ENCODE measurements around the gene TBC1D8.
"Not testable (repeated sequence)": the region's sequence is repeated elsewhere in the genome, so short reads cannot be mapped to it uniquely, and the experiment has no call there.

Gene TBC1D8

GRCh38 chr2:101151146-101151858 is at the start of gene TBC1D8:
Gene TBC1D8, minus strand, starts transcription at chr2:101151382. Its CDS starts 129 bp downstream, at chr2:101151253.
- no peak for FAIRE-seq

- no peak for FAIRE-seq
These were observed 49.5 kb upstream of the TBC1D8 start for GRCh38 chr2:101200676-101201075.

GRCh38 chr2:101199251-101199791 is 48.1 kb upstream of the TBC1D8 start:
- FAIRE-seq: no peak

- FAIRE-seq: no peak
These were observed 46.6 kb upstream of the TBC1D8 start for GRCh38 chr2:101197814-101198213.

- FAIRE-seq: no peak
These were observed 46.1 kb upstream of the TBC1D8 start for GRCh38 chr2:101197215-101197745.

- FAIRE-seq: no peak
These were observed 44.9 kb upstream of the TBC1D8 start for GRCh38 chr2:101195871-101196661.

GRCh38 chr2:101193033-101193626 is 41.9 kb upstream of the TBC1D8 start:
- no peak for FAIRE-seq

- no peak for FAIRE-seq
These were observed 39.8 kb upstream of the TBC1D8 start for GRCh38 chr2:101190747-101191516.

- FAIRE-seq: no peak
These were observed 37.7 kb upstream of the TBC1D8 start for GRCh38 chr2:101188683-101189405.

GRCh38 chr2:101187131-101187530 is 35.9 kb upstream of the TBC1D8 start:
- no peak for FAIRE-seq

GRCh38 chr2:101185656-101186055 is 34.5 kb upstream of the TBC1D8 start:
- FAIRE-seq: no peak

GRCh38 chr2:101185085-101185484 is 33.9 kb upstream of the TBC1D8 start:
- peak; percentile 5 for FAIRE-seq

- no peak for FAIRE-seq
These were observed 28.8 kb upstream of the TBC1D8 start for GRCh38 chr2:101179982-101180381.

GRCh38 chr2:101176803-101177202 is 25.6 kb upstream of the TBC1D8 start:
- FAIRE-seq: no peak

GRCh38 chr2:101175991-101176390 is 24.8 kb upstream of the TBC1D8 start:
- no peak for FAIRE-seq

GRCh38 chr2:101173707-101174295 is 22.6 kb upstream of the TBC1D8 start:
- FAIRE-seq: no peak

- not testable (repeated sequence) for FAIRE-seq
These were observed 18.6 kb upstream of the TBC1D8 start for GRCh38 chr2:101169822-101170221.

GRCh38 chr2:101168706-101169105 is 17.5 kb upstream of the TBC1D8 start:
- FAIRE-seq: no peak

GRCh38 chr2:101167532-101167931 is 16.4 kb upstream of the TBC1D8 start:
- not testable (repeated sequence) for FAIRE-seq

- FAIRE-seq: no peak
These were observed 12.8 kb upstream of the TBC1D8 start for GRCh38 chr2:101164021-101164420.
